Uterus (tissue), 2 donors: ENCODE results near the gene HLA-DQB1.

Experiments
- CTCF ChIP-seq, 4 experiments: fragments of 200-600 bp in 2 of 4; fragments of 450-650 bp in 2 of 4; sonication (generic) in 2 of 4; IDR thresholded peaks; one replicate each; pipeline ENCODE4 v1.5.1; 2016 to 2019; ENCODE audit warnings: antibody characterized with exemption in 4 of 4, mild to moderate bottlenecking in 2 of 4, moderate library complexity in 1 of 4
- POLR2A ChIP-seq, 2 donors: fragments of 450-650 bp; IDR thresholded peaks; one replicate each; pipeline ENCODE4 v1.6.1; 2016; ENCODE audit warnings: antibody characterized with exemption in 2 of 2, mild to moderate bottlenecking in 1 of 2, moderate library complexity in 1 of 2

- TF ChIP-seq CTCF (IDR thresholded peaks at IDR 0.05) (no peak), POLR2A (IDR thresholded peaks at IDR 0.05) (no peak)
Measured at GRCh38 chr6:32613475-32613874, 53.0 kb downstream of the HLA-DQB1 start.
